SK-N-SH (cell line): ENCODE measurements around the gene CLDN19. TPM values are rescaled to one million over a fixed set of nuclear protein-coding genes. Genes with fewer than 3 reads are reported as not detected.

Experiments
- CTCF ChIA-PET: fragments of 300-600, 350-600 bp; formaldehyde crosslinking; extraction: SDS; loops from one replicate; lab custom pipeline; 2021; lab: Yijun Ruan, JAX
- POLR2A ChIA-PET: fragments of 350-600 bp; sonication (Branson Sonifier 250); formaldehyde crosslinking; extraction: SDS; loops from one replicate; lab custom pipeline; 2020; ENCODE audit warnings: antibody characterized with exemption, inconsistent platforms; lab: Yijun Ruan, JAX
- DNase-seq: peaks from one replicate; pipeline ENCODE4 v3.0.0; 2012
- H2AFZ ChIP-seq: fragments of 200-600 bp; sonication (generic); 2 replicates; pipeline ENCODE4 v1.8.1; 2016; ENCODE audit warnings: antibody characterized with exemption, mild to moderate bottlenecking, low read depth
- H3F3A ChIP-seq: fragments of 200-600 bp; sonication (generic); replicated peaks from 2 replicates; pipeline ENCODE3; 2016; ENCODE audit warnings: antibody characterized with exemption, mild to moderate bottlenecking; ENCODE audit not compliant: insufficient read depth
- H3K27ac ChIP-seq, 2 experiments: fragments of 200-500 bp in 1 of 2; fragments of 200-600 bp in 1 of 2; sonication (Bioruptor generic) in 1 of 2; sonication (generic), shearing (Covaris generic) in 1 of 2; 2 replicates each; pipeline versions ENCODE4 v1.5.1 to v1.6.1; 2014 to 2016; ENCODE audit warnings: low read depth in 2 of 2, inconsistent platforms in 1 of 2, low read length in 1 of 2, mild to moderate bottlenecking in 1 of 2, mixed read lengths in 1 of 2
- H3K27me3 ChIP-seq: fragments of 200-600 bp; sonication (generic), shearing (Covaris generic); 2 replicates; pipeline ENCODE4 v1.6.1; 2016; ENCODE audit warnings: mixed run types; ENCODE audit not compliant: insufficient read depth
- H3K36me3 ChIP-seq, 2 experiments: fragments of 200-500 bp in 1 of 2; fragments of 200-600 bp in 1 of 2; sonication (Bioruptor generic) in 1 of 2; sonication (generic) in 1 of 2; replicated peaks in 1 of 2; 2 replicates each; pipeline versions ENCODE3 to v1.5.1; 2014 to 2016; ENCODE audit warnings: low read length in 1 of 2, mild to moderate bottlenecking in 1 of 2; ENCODE audit not compliant: insufficient read depth in 2 of 2, control insufficient read depth in 1 of 2
- H3K4me1 ChIP-seq, 2 experiments: fragments of 200-500 bp in 1 of 2; fragments of 200-600 bp in 1 of 2; sonication (Bioruptor generic) in 1 of 2; sonication (generic), shearing (Covaris generic) in 1 of 2; 2 replicates each; pipeline versions ENCODE4 v1.5.1 to v1.6.1; 2014 to 2016; ENCODE audit warnings: low read depth in 1 of 2, low read length in 1 of 2, mixed run types in 1 of 2; ENCODE audit not compliant: insufficient read depth in 2 of 2, control insufficient read depth in 1 of 2
- H3K4me2 ChIP-seq: fragments of 200-600 bp; sonication (generic), shearing (Covaris generic); 2 replicates; pipeline ENCODE4 v1.6.1; 2017; ENCODE audit warnings: mixed run types
- H3K4me3 ChIP-seq, 2 experiments: fragments of 200-500 bp in 1 of 2; fragments of 200-600 bp in 1 of 2; sonication (Bioruptor generic) in 1 of 2; sonication (generic), shearing (Covaris generic) in 1 of 2; 2 replicates each; pipeline versions ENCODE4 v1.5.1 to v1.8.1; 2014 to 2016; ENCODE audit warnings: low read depth in 2 of 2, inconsistent platforms in 1 of 2, low read length in 1 of 2, mild to moderate bottlenecking in 1 of 2, mixed read lengths in 1 of 2, moderate library complexity in 1 of 2
- H3K79me2 ChIP-seq: fragments of 200-600 bp; sonication (generic); 2 replicates; pipeline ENCODE4 v1.8.1; 2017; ENCODE audit warnings: mild to moderate bottlenecking; ENCODE audit not compliant: insufficient read depth
- H3K9ac ChIP-seq: fragments of 200-600 bp; sonication (generic); 2 replicates; pipeline ENCODE4 v1.6.1; 2017; ENCODE audit warnings: mixed run types
- H3K9me2 ChIP-seq: fragments of 200-600 bp; sonication (generic); 2 replicates; pipeline ENCODE4 v1.6.1; 2017; ENCODE audit warnings: mixed run types
- H3K9me3 ChIP-seq: fragments of 200-600 bp; sonication (generic); 2 replicates; pipeline ENCODE4 v1.6.1; 2017; ENCODE audit warnings: mixed run types, mild to moderate bottlenecking, moderate library complexity
- H4K20me1 ChIP-seq: fragments of 200-600 bp; sonication (generic); 2 replicates; pipeline ENCODE4 v1.6.1; 2017; ENCODE audit warnings: mild to moderate bottlenecking, mixed run types; ENCODE audit not compliant: insufficient read depth
- FOXJ3 ChIP-seq: sonication (generic); formaldehyde crosslinking; IDR thresholded peaks from 2 replicates; pipeline ENCODE4 v1.5.1; 2020; ENCODE audit warnings: mild to moderate bottlenecking, missing genetic modification reagents
- GABPA ChIP-seq: IDR thresholded peaks from 2 replicates; pipeline ENCODE4 v1.4.0; 2012; ENCODE audit warnings: low read depth, mild to moderate bottlenecking
- IRF3 ChIP-seq: fragments of 150-350 bp; IDR thresholded peaks from 2 replicates; pipeline ENCODE4 v1.6.1; 2016; ENCODE audit warnings: mild to moderate bottlenecking, low read depth, low read length
- MXI1 ChIP-seq: IDR thresholded peaks from 2 replicates; pipeline ENCODE4 v1.6.1; 2012; ENCODE audit warnings: mild to moderate bottlenecking, low read depth, low read length, improper control_type of control experiment
- NFIC ChIP-seq: IDR thresholded peaks from 2 replicates; pipeline ENCODE4 v1.4.0; 2012; ENCODE audit warnings: borderline replicate concordance
- POLR2AphosphoS5 ChIP-seq: IDR thresholded peaks from 2 replicates; pipeline ENCODE4 v1.6.1; 2012; ENCODE audit warnings: low read depth, low read length
- SIN3A ChIP-seq: IDR thresholded peaks from 2 replicates; pipeline ENCODE4 v1.6.1; 2012; ENCODE audit warnings: low read depth, mild to moderate bottlenecking, low read length, moderate library complexity, borderline replicate concordance
- YY1 ChIP-seq: IDR thresholded peaks from 2 replicates; pipeline ENCODE4 v1.4.0; 2012; ENCODE audit warnings: low read depth, mild to moderate bottlenecking
- WGBS: methylation state at CpG from one replicate; pipeline ENCODE4 v1.1.6; 2017; ENCODE audit warnings: low lambda C conversion rate; 5-methylcytosine and 5-hydroxymethylcytosine counted together
- polyA plus RNA-seq, 3 experiments: library from polyadenylated mRNA; depleted of rRNA; stranded (reverse); fragments of >200 nt; gene quantifications; 2 replicates each; pipeline ENCODE4 v1.2.3, GENCODE V29; 2012

Gene CLDN19
- polyA plus RNA-seq, 1 of the 3 experiments (the other 2 are of a cell fraction), result not detected

GRCh38 chr1:42684139-42684538 lies 55.9 kb downstream of the CLDN19 start:
- H3K27me3 ChIP-seq, result no peaks in the 10 kb centered on the region
- H3K4me3 ChIP-seq, result peak overlapping the region; percentile 71 to 92
- H3K4me2 ChIP-seq, result peak overlapping the region; percentile 88
- POLR2A ChIA-PET, result interaction anchor here (2.4 kb wide), 1 partner anchor 8 kb away, joined by 9 read pairs; no protein-coding TSS in a partner anchor
- H2AFZ ChIP-seq, result no peak overlapping the region
- H3K36me3 ChIP-seq, result peaks cover 29 to 49% of the 10 kb centered on the region in 2 experiments
- peaks cover 22 to 32% of the 10 kb centered on the region in 2 experiments; a peak in 3 of 4 replicates for H3K4me1 ChIP-seq
- WGBS, result 13% methylated on average over 5 of the region's 5 CpGs
- peak; percentile 42 for DNase-seq
- H3K9me3 ChIP-seq, result no peaks in the 10 kb centered on the region
- H3K79me2 ChIP-seq, result peaks cover 74% of the 10 kb centered on the region
- H3K9me2 ChIP-seq, result no peaks in the 10 kb centered on the region
- H3K27ac ChIP-seq, result peak overlapping the region in 1 of 2 experiments; percentile 48; a peak in 3 of 4 replicates
- no peaks in the 10 kb centered on the region for H3F3A ChIP-seq
- peak overlapping the region; percentile 82; the same call in 1 of the 2 replicates for H3K9ac ChIP-seq
- CTCF ChIA-PET, result interaction anchor here (0.7 to 1.5 kb wide), 3 partner anchors 63 to 389 kb away, joined by 3 read pairs; no protein-coding TSS in a partner anchor
- H4K20me1 ChIP-seq, result peaks cover 62% of the 10 kb centered on the region
- no peak for TF ChIP-seq NFIC
- no peak for TF ChIP-seq POLR2AphosphoS5
- TF ChIP-seq FOXJ3 (CRISPR knock-in tag), result no peak
- 0 out of 2 replicates have a peak, but pooled peaks have one; percentile 35 for TF ChIP-seq SIN3A
- no peak for TF ChIP-seq GABPA
- 0 out of 2 replicates have a peak, but pooled peaks have one; percentile 37 for TF ChIP-seq MXI1
- no peak for TF ChIP-seq IRF3
- TF ChIP-seq YY1, result peak; percentile 87

Other genes starting within 250 kb of the CLDN19 start
- 89.1 and 104 TPM in 2 replicates for gene PPIH, start 81.8 kb downstream of the CLDN19 start, polyA plus RNA-seq (2012; rRNA removed)
- 419 and 592 TPM in 2 replicates for gene YBX1, start 57.8 kb downstream of the CLDN19 start, polyA plus RNA-seq (2012; rRNA removed)
- 64.3 and 66.8 TPM in 2 replicates for gene P3H1, start 26.8 kb upstream of the CLDN19 start, polyA plus RNA-seq (2012; rRNA removed)
- 2.6 and 3.6 TPM in 2 replicates for gene C1orf50, start 27.0 kb upstream of the CLDN19 start, polyA plus RNA-seq (2012; rRNA removed)
- 0.05 and 0.08 TPM in 2 replicates for gene TMEM269, start 44.8 kb upstream of the CLDN19 start, polyA plus RNA-seq (2012; rRNA removed)
- gene ERMAP, start 76.9 kb upstream of the CLDN19 start, polyA plus RNA-seq (2012; rRNA removed), result 10.4 and 13.4 TPM in 2 replicates
- 18.6 and 20.2 TPM in 2 replicates for gene SVBP, start 77.2 kb upstream of the CLDN19 start, polyA plus RNA-seq (2012; rRNA removed)
- gene ZNF691, start 106.4 kb upstream of the CLDN19 start, polyA plus RNA-seq (2012; rRNA removed), result 7.2 and 10.1 TPM in 2 replicates
- 50.5 and 63.8 TPM in 2 replicates for gene SLC2A1, start 218.6 kb upstream of the CLDN19 start, polyA plus RNA-seq (2012; rRNA removed)